Neural progenitor cell (in vitro differentiated cells): ENCODE data around the gene COX4I2. TPM values are rescaled to one million over a fixed set of nuclear protein-coding genes. Genes with fewer than 3 reads are reported as not detected.
"Not testable (repeated sequence)": the region's sequence is repeated elsewhere in the genome, so short reads cannot be mapped to it uniquely, and the experiment has no call there.

Source experiments
- DNase-seq: peaks from one replicate; pipeline ENCODE4 v3.0.0-alpha.2; 2016; ENCODE audit warnings: low spot score
- H2AFZ ChIP-seq: fragments of 200-600 bp; sonication (generic); replicated peaks from 2 replicates; pipeline ENCODE4 v1.6.1; 2016; ENCODE audit warnings: antibody characterized with exemption
- H3F3A ChIP-seq: fragments of 200-600 bp; sonication (generic); 2 replicates; pipeline ENCODE4 v1.6.1; 2016; ENCODE audit warnings: antibody characterized with exemption, low read depth
- H3K27ac ChIP-seq: fragments of 200-600 bp; sonication (generic); 2 replicates; pipeline ENCODE4 v1.5.1; 2016; ENCODE audit warnings: mild to moderate bottlenecking
- H3K27me3 ChIP-seq: fragments of 200-600 bp; sonication (generic); 2 replicates; pipeline ENCODE4 v1.6.1; 2016; ENCODE audit warnings: mild to moderate bottlenecking, moderate library complexity
- H3K36me3 ChIP-seq: fragments of 200-600 bp; sonication (generic); 2 replicates; pipeline ENCODE4 v1.5.1; 2016
- H3K4me1 ChIP-seq: fragments of 200-600 bp; sonication (generic); 2 replicates; pipeline ENCODE4 v1.6.1; 2016; ENCODE audit warnings: mixed run types
- H3K4me2 ChIP-seq: fragments of 200-600 bp; sonication (generic); 2 replicates; pipeline ENCODE4 v1.6.1; 2016
- H3K4me3 ChIP-seq: fragments of 200-600 bp; sonication (generic); 2 replicates; pipeline ENCODE4 v1.5.1; 2016
- H3K79me2 ChIP-seq: fragments of 200-600 bp; sonication (generic); 2 replicates; pipeline ENCODE4 v1.6.1; 2016; ENCODE audit warnings: low read depth
- H3K9ac ChIP-seq: fragments of 200-600 bp; sonication (generic); 2 replicates; pipeline ENCODE4 v1.6.1; 2016
- H3K9me3 ChIP-seq: fragments of 200-600 bp; sonication (generic); 2 replicates; pipeline ENCODE4 v1.5.1; 2016; ENCODE audit warnings: low read depth
- H4K20me1 ChIP-seq: fragments of 200-600 bp; sonication (generic); 2 replicates; pipeline ENCODE4 v1.6.1; 2016; ENCODE audit warnings: low read depth
- H3K27ac Mint-ChIP-seq: 3 replicates; pipeline ENCODE4 v1.8.0; 2021; ENCODE audit warnings: mixed read lengths
- H3K27me3 Mint-ChIP-seq: 2 replicates; pipeline ENCODE4 v1.8.0; 2022; ENCODE audit warnings: low read depth, mild to moderate bottlenecking, inconsistent platforms, moderate library complexity, mixed read lengths; ENCODE audit not compliant: insufficient read depth
- H3K36me3 Mint-ChIP-seq: 3 replicates; pipeline ENCODE4 v1.8.0; 2021; ENCODE audit warnings: mixed read lengths
- H3K4me1 Mint-ChIP-seq: 3 replicates; pipeline ENCODE4 v1.8.0; 2021; ENCODE audit warnings: mixed read lengths
- H3K4me3 Mint-ChIP-seq: 3 replicates; pipeline ENCODE4 v1.8.0; 2021; ENCODE audit warnings: mild to moderate bottlenecking, moderate library complexity, mixed read lengths
- H3K9me3 Mint-ChIP-seq: 3 replicates; pipeline ENCODE4 v1.8.0; 2020; ENCODE audit warnings: mixed read lengths
- EZH2 ChIP-seq: fragments of 200-600 bp; sonication (generic); IDR thresholded peaks from 2 replicates; pipeline ENCODE4 v1.6.1; 2017; ENCODE audit warnings: antibody characterized with exemption, mild to moderate bottlenecking, moderate library complexity
- EZH2phosphoT487 ChIP-seq: fragments of 200-600 bp; sonication (generic); IDR thresholded peaks from 2 replicates; pipeline ENCODE4 v1.6.1; 2017; ENCODE audit warnings: antibody characterized with exemption
- total RNA-seq: library from RNA; depleted of rRNA; stranded (reverse); fragments of >200 nt; gene quantifications from 2 replicates; pipeline ENCODE4 v1.2.3, GENCODE V29; 2015; ENCODE audit warnings: low replicate concordance
- TF ChIP-seq, protein P1 (sequence below): fragments of 200-600 bp; sonication (generic); IDR thresholded peaks from 2 replicates; pipeline ENCODE4 v1.5.1; 2017; ENCODE audit warnings: antibody characterized with exemption, mild to moderate bottlenecking

The COX4I2 gene
- total RNA-seq, 1 donor from 2014 or later, result not detected

DNA sequence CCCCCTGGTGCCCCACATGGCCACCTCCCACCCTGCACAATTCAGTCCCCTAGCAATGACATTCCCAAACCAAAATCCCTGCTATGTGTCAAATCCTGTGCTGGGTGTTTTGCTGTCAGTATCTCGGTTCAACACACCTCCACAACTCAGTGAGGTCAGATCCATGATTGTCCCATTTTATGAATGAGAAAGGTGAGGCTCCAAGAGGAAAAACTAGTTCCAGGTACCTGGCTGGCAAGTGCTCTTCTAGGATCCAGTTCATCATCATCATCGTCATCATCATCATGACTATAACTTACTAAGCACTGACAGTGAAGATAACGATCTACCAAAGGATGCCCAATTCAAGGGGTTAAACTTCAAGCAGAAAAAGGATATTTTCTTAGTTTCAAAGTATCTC lies 17.5 kb upstream of the COX4I2 start:
- Histone ChIP-seq H3K4me3 (no peak overlapping the region), H3K36me3 (no peaks in the 10 kb centered on the region), H3K9ac (no peak overlapping the region), H3K27ac (no peak overlapping the region), H3K79me2 (no peaks in the 10 kb centered on the region), H3K27me3 (no peaks in the 10 kb centered on the region), H2AFZ (no peak overlapping the region), H3K9me3 (no peaks in the 10 kb centered on the region), H4K20me1 (no peaks in the 10 kb centered on the region), H3F3A (no peaks in the 10 kb centered on the region), H3K4me1 (no peaks in the 10 kb centered on the region), H3K4me2 (no peak overlapping the region)
- no peaks in the 10 kb centered on the region for H3K9me3 Mint-ChIP-seq
- H3K4me1 Mint-ChIP-seq, result peaks cover 5% of the 10 kb centered on the region
- no peaks in the 10 kb centered on the region for H3K36me3 Mint-ChIP-seq
- no peak for DNase-seq
- peak overlapping the region; percentile 14 for H3K27ac Mint-ChIP-seq
- H3K4me3 Mint-ChIP-seq, result no peak overlapping the region
- peaks cover 6% of the 10 kb centered on the region for H3K27me3 Mint-ChIP-seq
- TF ChIP-seq EZH2phosphoT487 (no peak), EZH2 (no peak)
- TF ChIP-seq, protein P1, sequence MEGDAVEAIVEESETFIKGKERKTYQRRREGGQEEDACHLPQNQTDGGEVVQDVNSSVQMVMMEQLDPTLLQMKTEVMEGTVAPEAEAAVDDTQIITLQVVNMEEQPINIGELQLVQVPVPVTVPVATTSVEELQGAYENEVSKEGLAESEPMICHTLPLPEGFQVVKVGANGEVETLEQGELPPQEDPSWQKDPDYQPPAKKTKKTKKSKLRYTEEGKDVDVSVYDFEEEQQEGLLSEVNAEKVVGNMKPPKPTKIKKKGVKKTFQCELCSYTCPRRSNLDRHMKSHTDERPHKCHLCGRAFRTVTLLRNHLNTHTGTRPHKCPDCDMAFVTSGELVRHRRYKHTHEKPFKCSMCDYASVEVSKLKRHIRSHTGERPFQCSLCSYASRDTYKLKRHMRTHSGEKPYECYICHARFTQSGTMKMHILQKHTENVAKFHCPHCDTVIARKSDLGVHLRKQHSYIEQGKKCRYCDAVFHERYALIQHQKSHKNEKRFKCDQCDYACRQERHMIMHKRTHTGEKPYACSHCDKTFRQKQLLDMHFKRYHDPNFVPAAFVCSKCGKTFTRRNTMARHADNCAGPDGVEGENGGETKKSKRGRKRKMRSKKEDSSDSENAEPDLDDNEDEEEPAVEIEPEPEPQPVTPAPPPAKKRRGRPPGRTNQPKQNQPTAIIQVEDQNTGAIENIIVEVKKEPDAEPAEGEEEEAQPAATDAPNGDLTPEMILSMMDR, result no peak

- not testable (repeated sequence) for H3K4me1 ChIP-seq, H3K9ac ChIP-seq, H3K4me3 ChIP-seq, H3K4me3 Mint-ChIP-seq, H3K36me3 Mint-ChIP-seq, H3K4me2 ChIP-seq, H3K27me3 ChIP-seq, H3K79me2 ChIP-seq, H2AFZ ChIP-seq, H3F3A ChIP-seq, H3K27me3 Mint-ChIP-seq, H3K9me3 ChIP-seq, H3K4me1 Mint-ChIP-seq, H3K27ac Mint-ChIP-seq, H3K27ac ChIP-seq, H4K20me1 ChIP-seq, DNase-seq, H3K9me3 Mint-ChIP-seq, H3K36me3 ChIP-seq
Observed at GRCh38 chr20:31623123-31623505, 14.6 kb upstream of the COX4I2 start.

GRCh38 chr20:31626534-31626933 lies 11.2 kb upstream of the COX4I2 start:
- H3K9me3 ChIP-seq, H3K4me3 ChIP-seq, H3K36me3 Mint-ChIP-seq, H3K4me1 Mint-ChIP-seq, H3K4me3 Mint-ChIP-seq, H4K20me1 ChIP-seq, H3K9ac ChIP-seq, H3K9me3 Mint-ChIP-seq, H3K79me2 ChIP-seq, H3K27me3 ChIP-seq, H3K27ac Mint-ChIP-seq, H3K27ac ChIP-seq, H3K27me3 Mint-ChIP-seq, H3K4me1 ChIP-seq, DNase-seq, H2AFZ ChIP-seq, H3K4me2 ChIP-seq, H3K36me3 ChIP-seq, H3F3A ChIP-seq: not testable (repeated sequence)

- not testable (repeated sequence) for H3K4me1 Mint-ChIP-seq, H3K27ac Mint-ChIP-seq, H3K79me2 ChIP-seq, H3K36me3 Mint-ChIP-seq, DNase-seq, H4K20me1 ChIP-seq, H3K27me3 ChIP-seq, H3K36me3 ChIP-seq, H3F3A ChIP-seq, H3K4me3 ChIP-seq, H3K4me2 ChIP-seq, H3K4me3 Mint-ChIP-seq, H3K27ac ChIP-seq, H2AFZ ChIP-seq, H3K9me3 Mint-ChIP-seq, H3K9ac ChIP-seq, H3K9me3 ChIP-seq, H3K4me1 ChIP-seq, H3K27me3 Mint-ChIP-seq
Observed at GRCh38 chr20:31628057-31628456, 9.7 kb upstream of the COX4I2 start.

DNA sequence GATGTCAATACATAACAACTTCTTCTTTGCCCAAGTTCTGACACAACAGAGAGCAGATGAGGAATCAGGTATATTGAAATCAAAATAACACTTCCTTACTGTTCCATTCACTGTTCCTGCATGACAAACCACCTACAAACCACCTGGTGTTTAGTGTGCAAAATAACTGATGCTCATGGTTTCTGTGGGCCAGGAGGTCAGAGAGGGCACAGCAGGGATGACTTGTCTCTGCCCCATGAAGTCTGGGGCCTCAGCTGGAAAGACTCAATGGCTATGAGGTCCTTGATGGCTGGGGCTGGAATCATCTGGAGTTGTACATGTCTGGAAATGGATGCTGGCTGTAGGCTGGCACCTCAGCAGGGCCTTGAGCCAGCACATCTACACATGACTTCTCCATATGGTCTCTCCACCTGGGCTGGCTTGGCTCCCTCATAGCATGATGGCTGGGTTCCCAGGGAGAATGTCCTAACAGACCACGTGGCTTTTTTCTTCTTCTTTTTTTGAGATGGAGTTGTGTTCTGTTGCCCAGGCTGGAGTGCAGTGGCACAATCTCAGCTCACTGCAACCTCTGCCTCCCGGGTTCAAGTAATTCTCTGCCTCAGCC lies 7.4 kb upstream of the COX4I2 start:
- no peak overlapping the region for H3K27ac Mint-ChIP-seq
- Histone ChIP-seq H3K4me2 (no peak overlapping the region), H3K79me2 (no peaks in the 10 kb centered on the region), H3K27ac (no peak overlapping the region), H2AFZ (no peak overlapping the region), H3K4me1 (no peaks in the 10 kb centered on the region), H3K36me3 (no peaks in the 10 kb centered on the region), H4K20me1 (no peaks in the 10 kb centered on the region), H3K9me3 (no peaks in the 10 kb centered on the region), H3K4me3 (no peak overlapping the region), H3K27me3 (no peaks in the 10 kb centered on the region), H3K9ac (no peak overlapping the region), H3F3A (no peaks in the 10 kb centered on the region)
- H3K36me3 Mint-ChIP-seq, result no peaks in the 10 kb centered on the region
- H3K27me3 Mint-ChIP-seq, result peaks cover 8% of the 10 kb centered on the region
- no peaks in the 10 kb centered on the region for H3K9me3 Mint-ChIP-seq
- TF ChIP-seq, protein P1, result no peak
- TF ChIP-seq EZH2phosphoT487 (no peak), EZH2 (no peak)
- H3K4me3 Mint-ChIP-seq, result no peak overlapping the region
- H3K4me1 Mint-ChIP-seq, result no peaks in the 10 kb centered on the region
- no peak for DNase-seq
